BLaER1 (cell line): ENCODE results near the gene ZNF593OS.

Experiments used
- H3K27ac ChIP-seq: shearing (Covaris generic); formaldehyde crosslinking; 2 replicates; pipeline ENCODE4 v1.8.1; 2022
- H3K27me3 ChIP-seq: shearing (Covaris generic); formaldehyde crosslinking; 2 replicates; pipeline ENCODE4 v1.8.1; 2022
- H3K36me3 ChIP-seq: shearing (Covaris generic); formaldehyde crosslinking; 2 replicates; pipeline ENCODE4 v1.8.1; 2022
- H3K4me1 ChIP-seq: shearing (Covaris generic); formaldehyde crosslinking; 2 replicates; pipeline ENCODE4 v1.8.1; 2022
- H3K4me2 ChIP-seq: shearing (Covaris generic); formaldehyde crosslinking; 2 replicates; pipeline ENCODE4 v1.8.1; 2022
- H3K4me3 ChIP-seq: shearing (Covaris generic); formaldehyde crosslinking; 2 replicates; pipeline ENCODE4 v1.8.1; 2022
- H3K9ac ChIP-seq: shearing (Covaris generic); formaldehyde crosslinking; 2 replicates; pipeline ENCODE4 v1.8.1; 2022
- H3K9me3 ChIP-seq: shearing (Covaris generic); formaldehyde crosslinking; 2 replicates; pipeline ENCODE4 v1.8.1; 2022
- H4K20me1 ChIP-seq: shearing (Covaris generic); formaldehyde crosslinking; 2 replicates; pipeline ENCODE4 v1.8.1; 2022
- Cebpa-rat ChIP-seq: shearing (Covaris generic); IDR thresholded peaks from 2 replicates; pipeline ENCODE4 v1.8.1; 2022

Gene ZNF593OS

GRCh38 chr1:26127235-26128163, 44.1 kb downstream of the ZNF593OS start:
- H3K36me3 ChIP-seq: peaks cover under 1% of the 10 kb centered on the region; the same call in 1 of the 2 replicates
- H3K9ac ChIP-seq: 0 out of 2 replicates have a peak overlapping the region, but pooled peaks have one; percentile 20
- H3K4me3 ChIP-seq: no peak overlapping the region
- H3K4me1 ChIP-seq: peaks cover 43% of the 10 kb centered on the region
- no peak for TF ChIP-seq Cebpa-rat
- H3K4me2 ChIP-seq: peak overlapping the region; percentile 75
- no peaks in the 10 kb centered on the region for H3K9me3 ChIP-seq
- H4K20me1 ChIP-seq: no peaks in the 10 kb centered on the region
- peak overlapping the region; percentile 72 for H3K27ac ChIP-seq
- H3K27me3 ChIP-seq: no peaks in the 10 kb centered on the region

GRCh38 chr1:26126321-26127084, 45.1 kb downstream of the ZNF593OS start:
- Histone ChIP-seq H3K36me3 (peaks cover 7% of the 10 kb centered on the region; the same call in 1 of the 2 replicates), H3K27ac (peak overlapping the region; percentile 72), H3K4me1 (peaks cover 52% of the 10 kb centered on the region), H3K4me3 (0 out of 2 replicates have a peak overlapping the region, but pooled peaks have one; percentile 10), H4K20me1 (no peaks in the 10 kb centered on the region), H3K9me3 (no peaks in the 10 kb centered on the region), H3K4me2 (peak overlapping the region; percentile 75), H3K27me3 (no peaks in the 10 kb centered on the region), H3K9ac (peak overlapping the region; percentile 21; the same call in 1 of the 2 replicates)
- TF ChIP-seq Cebpa-rat: peak; percentile 53

- Histone ChIP-seq H3K27ac (peak overlapping the region; percentile 72), H3K4me1 (peaks cover 57% of the 10 kb centered on the region), H3K4me3 (no peak overlapping the region), H3K9ac (peak overlapping the region; percentile 21; the same call in 1 of the 2 replicates), H4K20me1 (no peaks in the 10 kb centered on the region), H3K27me3 (no peaks in the 10 kb centered on the region), H3K4me2 (peak overlapping the region; percentile 75), H3K9me3 (no peaks in the 10 kb centered on the region), H3K36me3 (peaks cover 7% of the 10 kb centered on the region; the same call in 1 of the 2 replicates)
- TF ChIP-seq Cebpa-rat: no peak
These were observed 45.7 kb downstream of the ZNF593OS start for GRCh38 chr1:26125946-26126320.

- H3K4me2 ChIP-seq: peak overlapping the region; percentile 75
- no peak overlapping the region for H3K4me3 ChIP-seq
- no peaks in the 10 kb centered on the region for H4K20me1 ChIP-seq
- H3K27me3 ChIP-seq: no peaks in the 10 kb centered on the region
- H3K27ac ChIP-seq: 0 out of 2 replicates have a peak overlapping the region, but pooled peaks have one; percentile 72
- H3K36me3 ChIP-seq: peaks cover 7% of the 10 kb centered on the region; the same call in 1 of the 2 replicates
- no peak overlapping the region for H3K9ac ChIP-seq
- peaks cover 61% of the 10 kb centered on the region for H3K4me1 ChIP-seq
- TF ChIP-seq Cebpa-rat: no peak
- no peaks in the 10 kb centered on the region for H3K9me3 ChIP-seq
These were observed 46.2 kb downstream of the ZNF593OS start for GRCh38 chr1:26125382-26125781.

- Histone ChIP-seq H3K9me3 (no peaks in the 10 kb centered on the region), H3K4me2 (0 out of 2 replicates have a peak overlapping the region, but pooled peaks have one; percentile 11), H4K20me1 (no peaks in the 10 kb centered on the region), H3K4me1 (peaks cover 68% of the 10 kb centered on the region), H3K9ac (no peak overlapping the region), H3K4me3 (no peak overlapping the region), H3K27me3 (no peaks in the 10 kb centered on the region), H3K36me3 (peaks cover 7% of the 10 kb centered on the region; the same call in 1 of the 2 replicates), H3K27ac (no peak overlapping the region)
- TF ChIP-seq Cebpa-rat: no peak
These were observed 47.0 kb downstream of the ZNF593OS start for GRCh38 chr1:26124418-26125331.

GRCh38 chr1:26122988-26123973, 48.4 kb downstream of the ZNF593OS start:
- H3K27ac ChIP-seq: no peak overlapping the region
- H4K20me1 ChIP-seq: no peaks in the 10 kb centered on the region
- no peaks in the 10 kb centered on the region for H3K27me3 ChIP-seq
- H3K36me3 ChIP-seq: peaks cover 20% of the 10 kb centered on the region
- no peak overlapping the region for H3K4me2 ChIP-seq
- H3K9me3 ChIP-seq: no peaks in the 10 kb centered on the region
- peaks cover 73% of the 10 kb centered on the region for H3K4me1 ChIP-seq
- no peak for TF ChIP-seq Cebpa-rat
- no peak overlapping the region for H3K9ac ChIP-seq
- no peak overlapping the region for H3K4me3 ChIP-seq

- Histone ChIP-seq H3K9me3 (no peaks in the 10 kb centered on the region), H4K20me1 (no peaks in the 10 kb centered on the region), H3K4me3 (no peak overlapping the region), H3K4me1 (peaks cover 61% of the 10 kb centered on the region), H3K9ac (peak overlapping the region; percentile 3; the same call in 1 of the 2 replicates), H3K27me3 (no peaks in the 10 kb centered on the region), H3K4me2 (peak overlapping the region; percentile 7; the same call in 1 of the 2 replicates), H3K36me3 (peaks cover 32% of the 10 kb centered on the region), H3K27ac (no peak overlapping the region)
- TF ChIP-seq Cebpa-rat: no peak
These were observed 49.5 kb downstream of the ZNF593OS start for GRCh38 chr1:26121854-26122773.
